Measurements from ENCODE around the gene POP4.
"Not testable (repeated sequence)": the region's sequence is repeated elsewhere in the genome, so short reads cannot be mapped to it uniquely, and the experiment has no call there.

The POP4 gene, protein sequence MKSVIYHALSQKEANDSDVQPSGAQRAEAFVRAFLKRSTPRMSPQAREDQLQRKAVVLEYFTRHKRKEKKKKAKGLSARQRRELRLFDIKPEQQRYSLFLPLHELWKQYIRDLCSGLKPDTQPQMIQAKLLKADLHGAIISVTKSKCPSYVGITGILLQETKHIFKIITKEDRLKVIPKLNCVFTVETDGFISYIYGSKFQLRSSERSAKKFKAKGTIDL

DNA sequence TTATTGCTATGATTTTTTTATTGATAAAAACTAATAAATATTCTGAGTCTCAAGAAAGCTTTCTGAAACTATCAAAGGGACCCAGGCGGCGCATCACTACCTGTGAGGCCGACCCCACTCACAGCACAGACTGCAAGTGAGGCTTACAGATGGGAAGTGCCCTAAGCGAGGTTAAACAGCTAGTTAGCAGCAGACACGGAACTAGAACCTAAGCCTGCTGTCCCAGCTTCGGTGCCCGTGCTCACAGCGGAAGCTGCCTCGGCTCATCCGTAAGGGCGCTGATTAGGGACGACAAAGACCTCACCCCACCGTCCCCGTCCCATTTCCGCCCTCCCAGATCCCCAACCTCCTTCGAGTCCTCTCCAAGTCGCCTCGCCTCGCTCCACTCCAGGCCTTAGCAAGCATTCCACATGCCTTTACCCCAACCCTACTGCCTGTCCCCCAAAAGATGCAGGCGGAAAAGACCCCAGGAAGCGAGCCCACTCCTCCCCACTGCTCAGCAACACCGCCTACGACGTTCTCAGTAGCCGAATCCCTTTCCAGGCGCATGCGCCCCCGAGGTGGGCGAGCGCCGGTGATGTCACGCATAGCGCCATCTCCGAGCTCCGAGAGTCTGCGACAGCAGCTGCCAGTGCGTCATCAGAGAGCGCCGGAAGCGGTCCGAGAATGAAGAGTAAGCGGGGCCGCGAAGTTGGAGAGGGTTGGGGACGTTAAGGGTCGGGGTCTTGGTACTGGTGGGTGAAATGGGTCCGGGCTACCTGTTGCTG, at the start of gene POP4:
TSS of gene POP4 (plus strand) at position 631 of the 767 bp plus-strand sequence. CDS start at position 667, 36 bp downstream.
- DNase-seq, result peak; percentile 94

DNA sequence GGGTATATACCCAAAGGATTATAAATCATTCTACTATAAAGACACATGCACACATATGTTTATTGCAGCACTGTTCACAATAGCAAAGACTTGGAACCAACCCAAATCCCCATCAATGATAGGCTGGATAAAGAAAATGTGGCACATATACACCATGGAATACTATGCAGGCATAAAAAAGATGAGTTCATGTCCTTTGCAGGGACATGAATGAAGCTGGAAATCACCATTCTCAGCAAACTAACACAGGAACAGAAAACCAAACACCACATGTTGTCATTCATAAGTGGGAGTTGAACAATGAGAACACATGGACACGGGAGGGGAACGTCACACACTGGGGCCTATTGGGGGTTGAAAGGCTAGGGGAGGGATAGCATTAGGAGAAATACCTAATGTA, 47.0 kb upstream of the POP4 start:
- not testable (repeated sequence) for DNase-seq

DNA sequence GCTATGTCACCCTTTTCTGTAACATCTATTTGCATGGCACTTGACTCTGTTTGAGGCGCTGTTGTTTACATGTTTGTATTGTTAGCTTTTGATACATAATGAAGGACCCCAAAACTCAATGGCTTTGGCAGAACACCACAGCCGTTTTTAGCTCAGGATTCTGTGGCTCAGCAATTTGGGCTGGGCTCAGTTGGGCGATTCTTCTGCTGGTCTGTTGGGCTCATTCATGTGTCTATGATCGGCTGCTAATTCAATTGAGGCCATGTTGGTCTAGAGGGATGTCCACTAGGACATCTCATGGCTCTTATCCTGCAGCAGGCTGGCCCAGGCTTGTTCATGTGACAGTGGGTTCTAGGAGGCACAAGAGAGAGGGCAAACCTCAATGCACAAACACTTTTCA, 46.3 kb upstream of the POP4 start:
- no peak for DNase-seq

DNA sequence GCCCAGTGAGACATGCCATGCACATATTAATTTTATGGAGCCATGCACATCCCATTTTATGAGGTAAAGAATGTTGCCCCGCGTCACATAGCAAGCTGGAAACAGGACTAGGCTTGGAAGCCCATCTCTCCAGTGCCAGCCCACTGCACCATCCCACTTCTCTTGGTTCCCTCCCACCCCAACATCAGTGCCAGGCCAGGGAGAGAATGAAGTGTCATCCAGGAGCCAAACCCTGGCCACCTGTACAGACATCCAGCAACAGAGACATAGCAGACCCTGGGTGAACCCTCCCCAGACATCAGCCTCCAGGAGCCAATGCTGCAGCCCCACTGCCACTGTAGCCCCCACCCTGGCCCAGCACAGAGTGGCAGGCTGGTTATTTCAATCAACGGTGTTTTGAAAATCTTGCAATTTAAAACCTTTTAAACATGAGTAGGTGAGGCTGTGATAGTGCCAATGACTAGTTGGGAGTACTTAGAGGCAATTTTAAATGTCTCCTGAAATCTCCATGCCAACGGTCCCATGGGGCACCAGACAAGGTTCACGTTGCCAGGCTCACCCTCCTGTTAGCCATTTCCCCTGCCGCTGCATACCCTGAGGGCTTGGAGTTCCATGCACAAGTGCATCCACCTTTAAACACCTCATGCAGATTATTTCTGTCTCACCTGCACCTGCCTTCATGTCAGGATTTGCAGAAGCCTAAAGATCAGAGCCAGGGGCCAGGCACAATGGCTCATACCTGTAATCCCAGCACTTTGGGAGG, 45.6 kb upstream of the POP4 start:
- DNase-seq, result no peak

DNA sequence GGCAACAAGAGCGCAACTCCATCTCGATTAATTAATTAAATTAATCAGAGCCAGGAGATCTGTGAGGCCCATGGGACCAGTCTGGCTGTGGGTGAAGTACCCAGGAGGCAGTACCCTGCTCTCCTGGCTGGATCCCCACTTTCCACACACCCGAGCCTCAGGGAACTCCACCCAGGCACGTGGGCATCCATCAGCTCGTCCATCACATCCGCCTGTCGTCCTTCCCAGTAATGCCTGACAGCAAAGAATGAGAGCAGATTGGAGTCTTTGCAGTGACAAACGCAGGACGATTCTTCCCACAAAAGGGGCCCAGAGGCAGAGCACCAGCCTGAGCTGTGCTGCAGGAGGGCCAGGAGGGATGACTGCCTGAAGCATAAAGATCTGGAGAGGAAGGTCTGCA, 44.5 kb upstream of the POP4 start:
- no peak for DNase-seq

DNA sequence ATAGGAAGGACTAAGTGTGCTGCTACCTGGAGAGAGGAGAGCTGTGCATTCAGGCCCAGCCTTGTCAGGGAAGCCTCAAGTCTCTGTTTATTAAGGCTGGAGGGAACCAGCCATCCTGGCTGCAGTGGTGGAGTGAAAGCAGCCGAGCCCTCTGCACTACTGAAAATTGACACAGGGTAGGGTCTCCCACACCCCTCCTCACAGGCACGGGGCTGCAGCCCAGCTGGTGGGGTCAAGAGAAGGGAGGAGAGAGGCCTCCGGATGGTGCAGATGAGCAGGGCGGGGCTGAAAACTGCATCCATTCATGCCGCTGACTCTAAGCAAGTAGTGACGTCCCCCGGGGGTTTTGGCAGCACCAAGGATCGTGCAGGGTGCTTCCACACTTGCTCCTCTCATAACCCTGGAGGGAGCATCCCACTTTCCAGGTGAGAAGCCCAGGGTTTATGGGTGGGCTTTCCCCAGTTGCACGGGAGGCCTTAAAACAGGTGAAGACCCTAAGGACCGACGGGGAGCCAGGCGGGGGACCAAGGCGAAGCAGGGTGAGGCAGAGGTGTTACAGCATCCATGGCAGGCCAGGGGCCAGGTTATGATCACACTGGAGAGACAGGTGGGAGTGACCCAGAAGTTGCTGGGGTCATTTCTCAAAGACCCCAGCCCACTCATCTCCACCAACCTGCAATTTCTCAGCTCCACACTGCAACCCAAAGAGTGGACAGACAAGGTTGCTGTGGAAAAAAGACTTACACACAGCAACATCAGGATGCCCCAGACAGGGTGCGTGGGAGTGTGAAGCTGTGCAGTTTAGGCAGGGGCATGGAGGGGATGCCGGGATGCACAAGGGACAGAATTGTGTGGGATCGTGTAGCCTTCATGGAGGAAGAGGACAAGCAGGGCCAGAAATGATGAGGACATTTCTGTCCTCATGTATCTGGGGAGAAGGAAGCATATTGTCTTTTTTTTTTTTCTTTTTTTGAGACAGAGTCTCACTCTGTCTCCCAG, 43.5 kb upstream of the POP4 start:
- DNase-seq, result no peak

DNA sequence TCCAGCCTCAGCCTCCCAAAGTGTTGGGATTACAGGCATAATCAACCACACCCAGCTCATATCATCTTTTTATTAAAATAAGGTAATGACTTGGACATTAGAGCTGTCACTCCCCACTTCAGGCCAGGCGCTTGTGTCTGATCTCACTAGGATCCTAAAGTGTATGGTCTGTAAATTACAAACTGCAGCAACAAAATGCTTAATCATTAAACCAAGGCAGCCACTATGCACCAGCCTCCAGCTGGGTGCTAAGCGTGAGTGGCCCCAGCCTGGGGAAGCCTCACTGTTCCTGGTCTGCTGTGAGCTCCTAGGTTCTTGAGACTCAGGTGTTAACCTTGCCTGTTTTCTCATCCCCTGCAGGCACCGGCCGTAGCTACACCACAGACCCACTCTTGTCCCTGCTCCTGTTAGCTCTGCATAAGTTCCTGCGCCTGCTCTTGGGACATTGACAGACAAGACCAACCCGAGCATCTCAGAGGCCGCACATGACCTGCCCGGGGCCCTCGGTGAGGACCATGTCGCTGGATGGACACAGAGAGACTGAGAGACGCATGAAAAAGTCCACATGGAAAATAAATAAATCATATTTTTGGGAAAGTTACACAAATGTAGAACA, 42.5 kb upstream of the POP4 start:
- DNase-seq, result no peak

DNA sequence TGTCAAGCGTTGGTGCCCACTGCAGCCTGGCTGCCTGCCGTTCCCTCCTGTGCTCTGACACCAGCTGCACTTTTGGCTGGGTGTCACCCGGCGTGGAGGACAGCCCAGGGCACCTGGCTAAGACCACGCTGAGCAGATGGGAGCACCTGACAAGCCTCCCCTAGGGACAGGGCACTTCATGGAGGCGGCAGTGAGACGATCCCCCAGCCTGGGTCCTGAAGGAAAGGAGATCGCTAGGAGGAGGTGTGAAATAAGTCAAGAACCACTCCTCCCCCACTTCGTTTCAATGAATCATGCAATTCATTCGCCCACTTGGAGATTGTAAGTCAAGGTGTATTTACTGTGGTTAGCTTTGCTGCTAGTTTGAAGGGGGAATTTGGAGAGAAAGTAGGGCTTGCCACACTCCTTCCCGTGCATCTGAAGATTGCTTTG, 41.5 kb upstream of the POP4 start:
- DNase-seq, result no peak

DNA sequence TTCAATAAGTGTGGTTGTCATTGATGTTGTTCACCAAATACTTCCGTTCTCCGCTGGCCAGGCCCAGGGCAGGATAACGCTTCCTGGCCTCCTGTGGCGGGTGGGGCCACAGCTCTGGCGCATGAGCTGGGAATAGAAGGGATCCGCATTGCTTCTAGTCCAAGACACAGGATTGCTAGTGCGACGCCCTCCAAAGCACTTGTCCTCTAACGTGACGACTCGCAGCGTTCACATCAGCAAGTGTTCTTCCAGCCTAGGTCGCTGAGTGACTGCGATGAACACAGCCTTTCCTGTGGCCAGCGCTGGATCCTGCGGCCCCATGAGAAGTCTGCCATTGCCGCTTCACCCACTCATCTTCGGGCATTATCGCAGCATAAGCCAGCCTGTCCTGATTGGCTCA, 40.9 kb upstream of the POP4 start:
- no peak for DNase-seq

DNA sequence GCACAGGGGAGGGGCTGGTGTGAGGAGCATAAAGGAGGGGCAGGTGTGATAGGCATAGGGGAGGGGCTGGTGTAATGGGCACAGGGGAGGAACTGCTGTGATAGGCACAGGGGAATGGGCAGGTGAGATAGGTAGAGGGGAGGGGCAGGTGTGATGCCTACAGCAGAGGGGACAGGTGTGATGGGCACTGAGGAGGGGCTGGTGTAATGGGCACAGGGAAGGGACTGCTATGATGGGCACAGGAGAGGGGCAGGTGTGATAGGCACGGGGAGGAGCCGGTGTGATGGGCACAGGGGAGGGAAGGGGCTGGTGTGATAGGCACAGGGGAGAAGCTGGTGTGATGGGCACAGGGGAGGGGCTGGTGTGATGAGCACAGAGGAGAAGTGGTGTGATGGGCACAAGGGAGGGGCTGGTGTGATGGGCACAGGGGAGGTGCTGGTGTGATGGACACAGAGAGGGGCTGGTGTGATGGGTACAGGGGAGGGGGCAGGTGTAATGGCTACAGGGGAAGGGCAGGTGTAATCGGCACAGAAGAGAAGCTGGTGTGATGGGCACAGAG, 39.5 kb upstream of the POP4 start:
- DNase-seq, result no peak

DNA sequence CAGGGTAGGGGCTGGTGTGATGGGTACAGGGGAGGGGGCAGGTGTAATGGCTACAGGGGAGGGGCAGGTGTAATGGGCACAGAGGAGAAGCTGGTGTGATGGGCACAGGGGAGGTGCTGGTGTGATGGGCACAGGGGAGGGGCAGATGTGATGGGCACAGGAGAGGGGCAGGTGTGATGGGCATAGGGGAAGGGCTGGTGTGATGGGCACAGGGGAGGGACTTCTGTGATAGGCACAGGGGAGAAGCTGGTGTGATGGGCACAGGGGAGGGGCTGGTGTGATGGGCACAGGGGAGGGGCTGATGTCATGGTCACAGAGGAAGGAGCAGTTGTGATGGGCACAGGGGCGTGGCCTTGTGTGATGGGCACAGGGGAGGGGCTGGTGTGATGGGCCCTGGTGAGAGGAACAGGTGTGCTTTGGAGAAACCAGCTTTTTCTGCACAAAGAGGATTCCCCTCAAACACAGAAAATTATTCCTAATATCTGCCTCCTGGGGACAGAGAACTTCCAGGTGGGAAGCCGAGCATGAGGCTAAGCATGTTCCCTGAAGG, 38.6 kb upstream of the POP4 start:
- DNase-seq, result no peak

DNA sequence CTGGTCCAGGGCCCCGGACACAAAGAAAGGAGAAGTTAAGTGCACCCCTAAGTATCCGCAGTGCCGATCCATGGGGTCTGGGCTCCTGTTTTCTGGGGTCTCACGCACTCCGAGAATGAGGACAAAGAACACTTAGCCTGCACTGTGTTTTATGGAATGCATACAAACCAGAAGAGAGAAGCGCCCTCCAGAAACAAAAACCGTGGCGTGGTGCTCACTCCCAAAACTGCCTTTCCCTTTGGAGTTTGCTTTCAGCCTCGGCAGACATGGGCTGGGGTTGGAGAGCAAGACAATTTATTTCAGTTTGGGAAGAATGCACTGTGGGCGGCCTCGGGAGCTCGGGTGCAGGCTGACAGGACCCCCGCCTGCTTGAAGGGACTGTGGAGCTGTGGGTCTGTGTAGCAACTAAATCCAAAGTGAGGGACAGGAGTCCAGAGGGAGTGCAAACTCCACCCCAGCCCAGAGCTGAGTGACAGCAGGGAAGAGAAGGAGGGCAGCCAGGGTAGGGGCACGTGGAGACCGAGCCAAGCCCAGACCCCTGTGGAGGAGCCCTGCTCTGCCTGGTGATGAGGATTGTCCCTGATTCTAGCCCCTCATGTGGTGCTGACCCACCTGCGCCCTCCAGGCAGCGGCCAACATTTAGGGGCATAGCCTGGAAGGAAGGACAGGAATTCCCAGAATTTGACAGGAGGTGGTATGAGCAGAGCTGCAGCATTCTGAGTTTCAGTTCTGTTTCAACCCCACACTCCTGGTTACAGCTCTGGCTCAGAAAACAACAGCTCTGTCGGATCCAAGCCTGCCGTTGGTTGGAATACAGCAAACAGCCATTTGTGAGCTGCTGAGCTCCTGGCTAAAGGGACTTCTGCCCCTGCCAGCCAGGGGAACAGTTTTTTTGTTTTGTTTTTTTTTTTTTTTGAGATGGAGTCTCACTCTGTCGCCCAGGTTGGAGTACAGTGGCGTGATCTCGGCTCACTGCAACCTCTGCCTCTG, 37.8 kb upstream of the POP4 start:
- no peak for DNase-seq

DNA sequence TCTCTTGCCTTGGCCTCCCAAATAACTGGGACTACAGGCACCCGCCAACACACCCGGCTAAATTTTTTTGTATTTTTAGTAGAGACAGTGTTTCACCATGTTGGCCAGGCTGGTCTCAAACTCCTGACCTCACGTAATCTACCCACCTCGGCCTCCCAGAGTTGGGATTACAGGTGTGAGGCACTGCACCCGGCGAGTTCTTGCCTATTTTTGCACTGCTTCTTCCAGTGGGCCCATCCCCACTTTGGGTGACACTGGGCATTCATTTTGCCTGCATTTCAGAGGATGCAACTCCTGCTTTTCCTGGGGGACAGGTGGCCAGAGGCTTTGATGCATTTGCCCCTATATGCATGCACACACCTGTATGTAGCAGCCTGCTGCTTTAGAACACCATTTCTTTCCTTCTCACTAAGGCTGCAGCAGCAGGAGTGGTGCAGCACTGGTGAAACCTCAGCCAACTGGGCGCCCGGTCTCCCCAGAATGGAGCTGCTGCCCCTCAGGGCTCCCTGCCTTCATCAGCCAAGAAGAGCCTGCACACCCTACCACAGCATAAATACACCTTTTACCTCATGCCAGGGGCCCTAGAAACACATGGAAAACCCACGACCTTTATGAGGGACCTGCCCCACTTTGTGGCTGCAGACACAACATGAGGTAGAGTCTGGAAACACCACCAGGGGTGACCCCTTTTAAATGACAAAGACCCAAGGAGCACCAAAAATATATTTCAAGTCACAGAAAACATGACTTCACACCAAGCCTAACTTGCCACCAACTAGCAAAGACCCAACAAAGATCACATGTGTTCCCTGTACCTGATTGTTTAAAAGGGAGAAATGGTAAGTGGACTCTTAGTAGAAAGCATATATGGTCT, 36.8 kb upstream of the POP4 start:
- no peak for DNase-seq

DNA sequence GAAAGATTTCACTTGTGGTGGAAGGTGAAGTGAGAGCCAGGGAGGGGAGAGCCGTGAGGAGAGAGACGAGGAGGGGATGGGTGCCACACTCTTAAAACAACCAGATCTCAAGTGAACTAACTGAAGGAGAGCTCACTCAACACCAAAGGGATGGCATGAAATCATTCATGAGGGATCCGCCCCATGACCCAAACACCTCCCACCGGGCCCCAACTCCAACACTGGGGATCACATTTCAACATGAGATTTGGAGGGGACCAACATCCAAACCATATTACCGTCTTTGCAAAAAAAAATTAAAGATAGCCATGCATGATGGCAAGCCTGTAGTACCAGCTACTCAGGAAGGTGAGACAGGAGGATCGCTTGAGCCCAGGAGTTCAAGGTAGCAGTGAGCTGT, 34.9 kb upstream of the POP4 start:
- DNase-seq, result no peak

DNA sequence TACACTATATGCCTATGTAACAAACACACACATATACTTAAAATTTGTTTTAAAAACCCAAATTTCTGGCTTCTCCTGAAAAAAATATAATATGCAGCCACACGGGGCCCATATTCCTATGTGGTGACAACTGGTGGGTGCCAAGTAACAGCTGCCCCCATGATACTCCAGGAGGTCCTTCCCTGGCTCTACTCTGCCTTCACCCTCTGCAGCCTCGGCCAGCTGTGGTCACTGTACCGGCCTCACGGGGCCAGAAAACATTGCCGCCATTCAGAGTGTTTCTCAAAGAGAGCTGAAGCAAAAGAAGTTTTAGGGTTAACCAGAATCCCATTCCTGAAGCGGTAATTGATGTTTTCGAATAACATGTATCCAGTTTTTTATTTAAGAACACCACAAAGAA, 32.6 kb upstream of the POP4 start:
- no peak for DNase-seq

DNA sequence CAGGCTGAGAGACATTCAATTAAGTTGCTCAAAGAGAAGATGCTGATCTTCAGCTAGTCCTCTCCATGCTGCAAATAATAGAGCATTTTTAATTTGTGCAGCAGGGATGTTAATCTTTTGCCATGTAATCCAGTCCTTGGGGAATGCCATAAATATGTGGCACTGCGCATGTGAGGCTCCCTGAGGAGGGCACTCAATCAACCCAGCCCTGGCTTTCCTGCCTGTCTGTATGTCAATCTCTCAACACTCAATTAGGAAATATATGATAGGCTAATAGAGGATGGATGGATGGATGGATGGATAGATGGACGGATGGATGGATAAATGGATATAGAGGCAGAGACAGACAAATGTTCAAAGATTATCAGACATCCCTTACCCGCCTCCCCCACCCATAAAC, 31.6 kb upstream of the POP4 start:
- DNase-seq, result no peak

DNA sequence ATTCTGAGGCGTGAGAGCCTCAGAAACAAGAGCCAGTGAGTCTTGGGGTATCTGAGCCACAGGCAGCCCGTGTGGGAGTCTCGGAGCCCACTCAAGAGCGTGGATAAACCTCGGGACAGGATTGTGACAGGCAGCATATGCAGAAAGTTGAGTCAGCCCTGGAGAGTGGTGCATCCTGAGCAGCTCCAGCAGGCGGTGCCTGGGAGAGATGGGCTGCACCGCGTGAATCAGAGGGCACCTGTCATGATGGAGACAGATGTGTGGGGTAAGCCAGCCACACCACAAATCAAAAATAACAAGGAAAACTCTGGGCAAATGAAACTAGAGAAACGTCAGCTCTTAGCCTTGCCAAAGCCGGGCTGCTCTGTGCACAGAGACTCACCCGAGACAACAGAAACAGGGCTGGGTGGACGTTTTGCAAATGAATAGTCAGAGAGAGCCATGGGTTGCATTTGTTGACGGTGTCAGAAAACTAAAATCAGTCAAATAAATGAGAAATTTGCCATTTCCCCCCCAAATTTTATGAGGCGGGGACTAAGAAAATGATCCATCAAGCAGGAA, 30.0 kb upstream of the POP4 start:
- DNase-seq, result no peak

DNA sequence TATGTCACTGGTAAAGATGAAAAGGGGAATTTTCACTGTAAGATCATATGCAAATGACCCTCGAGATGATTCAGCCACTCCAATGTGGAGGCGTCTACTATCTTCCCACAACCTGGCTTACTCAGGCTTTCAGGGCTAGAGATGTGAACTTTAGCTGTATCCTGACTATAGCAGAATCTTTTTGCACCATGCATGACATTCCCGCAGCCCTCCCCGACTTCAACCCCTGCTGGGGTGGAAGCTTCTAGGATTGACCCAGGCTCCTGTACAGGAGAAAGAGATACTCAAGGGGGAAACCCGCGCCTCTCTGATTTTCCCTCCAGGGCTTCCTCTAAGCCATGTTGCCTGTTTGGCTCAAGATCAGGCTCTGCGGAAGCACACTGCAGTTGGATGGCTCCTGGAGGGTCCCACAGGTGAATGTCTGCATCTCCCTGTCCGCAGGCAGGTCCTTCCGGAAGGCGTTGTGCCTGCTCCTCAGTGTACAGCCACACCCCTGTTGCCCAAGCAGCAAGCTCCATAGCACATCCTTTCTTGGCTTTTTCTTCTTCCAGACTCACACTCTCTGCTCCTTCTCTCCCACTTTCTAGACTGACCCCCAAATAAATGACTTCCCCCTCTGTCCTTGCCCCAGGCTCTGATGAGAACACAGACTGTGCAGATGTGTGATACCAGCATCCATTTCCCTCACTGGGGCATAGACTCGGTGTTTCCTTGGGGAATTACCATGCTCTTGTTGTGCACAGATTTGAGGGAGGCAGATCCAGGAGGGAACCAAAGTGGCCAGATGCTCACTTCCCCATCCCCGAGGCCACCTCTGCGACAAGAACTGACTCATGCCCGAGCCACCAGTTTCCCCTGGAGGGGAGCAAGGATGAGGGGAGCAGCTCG, 29.1 kb upstream of the POP4 start:
- no peak for DNase-seq

All from activated effector memory CD4-positive, alpha-beta T cell treated with Interleukin-2 at 50 U/mL for 16 hours (primary cell).